ENCODE data around the gene CCL19.

The CCL19 gene

DNA sequence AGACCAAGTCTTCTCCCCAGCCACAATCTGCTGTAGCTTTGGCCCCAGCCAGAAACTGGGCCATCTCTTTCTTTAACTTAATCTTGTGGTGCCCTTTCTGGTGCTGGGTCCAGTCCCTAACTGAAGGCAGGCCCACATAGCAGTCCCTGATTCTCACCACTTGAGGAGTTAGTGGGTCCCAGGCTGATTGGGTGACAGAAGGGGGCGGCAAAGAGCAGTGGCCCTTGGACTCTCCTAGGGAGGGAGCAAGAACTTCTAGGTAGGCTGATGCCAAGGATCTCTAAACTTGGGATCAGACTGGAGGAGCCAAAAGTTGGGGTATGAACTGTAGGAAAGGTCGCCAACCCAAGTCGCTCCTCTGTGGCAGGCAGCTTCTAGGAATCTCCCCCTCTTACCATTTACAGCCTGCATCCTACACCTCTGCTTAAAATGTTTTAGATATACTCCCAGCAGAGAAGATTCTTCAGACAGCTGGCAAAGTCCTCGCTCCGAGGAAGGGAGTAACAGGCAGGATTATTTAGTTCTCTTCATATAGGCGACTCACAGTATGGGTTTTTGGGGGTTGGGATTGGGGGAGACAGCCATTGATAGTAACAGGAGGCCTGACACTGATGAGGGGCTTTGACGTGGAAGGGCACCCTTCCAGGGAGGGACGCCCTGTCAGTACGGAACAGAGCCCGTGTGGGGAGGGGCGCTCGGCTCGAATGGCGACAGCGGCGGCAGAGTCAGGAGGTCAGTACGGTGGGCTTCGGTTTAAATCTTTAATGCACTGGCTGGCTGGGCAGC lies 26.6 kb downstream of the CCL19 start:
- Histone ChIP-seq H3K9ac (ENCODE audit: low read length in 5 of 5) (peak overlapping the region; percentile 38 to 73 (median 56)), H3K27me3 (ENCODE audit: control insufficient read depth in 5 of 5, insufficient read depth in 4 of 5, low read length in 5 of 5) (no peaks in the 10 kb centered on the region), H3K9me3 (ENCODE audit: control insufficient read depth in 5 of 5, low read length in 5 of 5) (no peaks in the 10 kb centered on the region), H3K4me1 (ENCODE audit: control insufficient read depth in 5 of 5, insufficient read depth in 5 of 5, low read length in 5 of 5) (peaks cover 0 to 28% (median 20%) of the 10 kb centered on the region in 5 donors), H3K36me3 (ENCODE audit: control insufficient read depth in 5 of 5, insufficient read depth in 5 of 5, low read length in 5 of 5) (peaks cover 2 to 35% (median 25%) of the 10 kb centered on the region in 5 donors), H3K4me3 (ENCODE audit: low read depth in 1 of 5, low read length in 5 of 5) (peak overlapping the region; percentile 63 to 75 (median 70)), H3K27ac (ENCODE audit: low read depth, low read length) (peak overlapping the region; percentile 84)

DNA sequence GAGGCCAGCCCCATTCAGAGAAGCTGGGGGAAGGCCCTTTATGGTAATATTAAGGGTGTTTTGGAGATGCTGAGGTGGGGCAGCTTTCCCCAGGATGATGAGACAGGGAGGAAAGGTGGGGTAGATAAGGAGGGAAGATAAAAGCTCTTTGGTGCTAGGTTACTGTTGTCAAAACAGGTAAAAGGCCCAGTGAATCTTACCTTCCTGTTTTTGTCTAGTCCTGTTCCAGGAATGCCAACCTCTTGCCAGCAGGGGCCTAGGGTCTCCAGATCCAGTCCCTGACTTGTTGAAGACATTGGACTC lies 27.8 kb downstream of the CCL19 start:
- Histone ChIP-seq H3K4me1 (ENCODE audit: control insufficient read depth in 5 of 5, insufficient read depth in 5 of 5, low read length in 5 of 5) (peaks cover 0 to 28% (median 20%) of the 10 kb centered on the region in 5 donors), H3K4me3 (ENCODE audit: low read depth in 1 of 5, low read length in 5 of 5) (no peak overlapping the region), H3K9ac (ENCODE audit: low read length in 5 of 5) (no peak overlapping the region), H3K27ac (ENCODE audit: low read depth, low read length) (no peak overlapping the region), H3K36me3 (ENCODE audit: control insufficient read depth in 5 of 5, insufficient read depth in 5 of 5, low read length in 5 of 5) (peaks cover 0 to 32% (median 24%) of the 10 kb centered on the region in 5 donors), H3K27me3 (ENCODE audit: control insufficient read depth in 5 of 5, insufficient read depth in 4 of 5, low read length in 5 of 5) (no peaks in the 10 kb centered on the region), H3K9me3 (ENCODE audit: control insufficient read depth in 5 of 5, low read length in 5 of 5) (no peaks in the 10 kb centered on the region)

DNA sequence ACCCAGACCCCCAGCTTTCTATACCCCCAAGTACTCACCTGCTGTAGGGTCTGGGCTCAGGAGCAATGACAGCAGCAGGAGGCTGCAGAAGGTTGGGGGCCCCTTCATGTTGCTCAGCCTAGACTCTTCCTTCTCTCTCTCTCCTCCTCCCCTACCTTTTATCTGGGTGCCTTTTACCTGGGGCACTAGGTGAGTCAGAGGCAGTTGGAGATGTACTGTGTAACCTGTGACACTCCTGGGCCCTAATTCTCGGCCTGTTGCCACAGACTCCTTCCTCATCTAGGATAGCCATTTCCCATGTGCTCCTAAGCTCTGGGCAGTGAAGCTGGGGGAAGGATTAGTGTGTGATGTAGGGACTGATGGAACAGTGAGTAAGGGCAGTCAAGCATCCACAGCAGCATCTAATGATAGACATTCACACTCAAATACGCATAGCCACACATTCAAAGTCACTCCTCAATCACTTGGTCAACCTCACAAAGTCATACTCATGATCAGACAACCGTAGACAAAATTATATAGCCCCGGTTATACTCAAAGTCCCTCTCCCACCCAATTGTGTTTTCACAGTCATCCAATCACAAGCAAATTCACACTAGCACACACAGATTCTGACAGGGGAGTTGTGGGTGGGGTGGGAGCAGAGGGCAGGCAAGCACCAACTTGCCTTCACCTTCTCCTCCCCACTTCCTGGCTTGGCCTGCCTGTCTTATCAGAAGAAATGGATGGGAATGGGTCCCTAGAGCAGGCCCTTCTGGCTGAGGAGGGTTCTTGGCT lies 28.4 kb downstream of the CCL19 start, which contains the start of gene CCL27:
Gene CCL27, minus strand, starts transcription at position 132 of the 777 bp plus-strand sequence. Its CDS starts 24 bp downstream, at position 108.
- H3K27me3 ChIP-seq (ENCODE audit: control insufficient read depth in 5 of 5, insufficient read depth in 4 of 5, low read length in 5 of 5), result no peaks in the 10 kb centered on the region
- no peak within 1 kb of the TSS for H3K27ac ChIP-seq (ENCODE audit: low read depth, low read length)
- H3K9me3 ChIP-seq (ENCODE audit: control insufficient read depth in 5 of 5, low read length in 5 of 5), result no peaks in the 10 kb centered on the region
- no peak within 1 kb of the TSS for H3K9ac ChIP-seq (ENCODE audit: low read length in 5 of 5)
- H3K4me1 ChIP-seq (ENCODE audit: control insufficient read depth in 5 of 5, insufficient read depth in 5 of 5, low read length in 5 of 5), result peaks cover 0 to 28% (median 20%) of the 10 kb centered on the region in 5 donors
- peaks cover 0 to 34% (median 22%) of the 10 kb centered on the region in 5 donors for H3K36me3 ChIP-seq (ENCODE audit: control insufficient read depth in 5 of 5, insufficient read depth in 5 of 5, low read length in 5 of 5)
- no peak within 1 kb of the TSS for H3K4me3 ChIP-seq (ENCODE audit: low read depth in 1 of 5, low read length in 5 of 5)

DNA sequence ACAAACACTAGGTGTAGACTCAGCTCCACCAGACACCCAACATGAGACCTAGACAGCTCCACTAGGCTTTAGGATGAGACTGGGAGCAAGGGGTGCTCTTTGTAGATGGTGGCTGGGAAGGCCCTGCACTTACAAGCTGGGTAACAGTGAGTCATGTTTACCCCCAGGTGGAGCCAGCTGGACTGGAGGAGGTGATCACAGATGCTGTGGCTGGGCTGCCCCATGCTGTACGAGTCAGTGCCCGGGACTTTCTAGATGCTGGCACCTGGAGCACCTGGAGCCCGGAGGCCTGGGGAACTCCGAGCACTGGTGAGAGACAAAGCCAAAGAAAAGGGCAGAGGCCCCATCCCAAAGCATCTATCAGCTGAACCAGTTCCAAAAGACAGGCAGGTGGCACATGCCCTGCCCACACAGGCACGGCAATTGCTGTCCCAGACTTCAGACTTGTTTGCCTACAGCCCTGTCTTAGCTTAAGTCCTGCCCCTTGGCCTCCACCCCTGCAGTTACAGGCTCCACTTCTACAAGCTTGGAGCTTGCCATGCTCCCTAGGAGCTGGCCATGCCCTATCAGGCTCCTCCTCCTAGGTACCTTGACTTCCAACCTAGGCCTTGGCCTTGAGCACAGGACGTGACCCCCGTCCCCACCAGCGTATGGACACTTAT lies 31.4 kb downstream of the CCL19 start:
- Histone ChIP-seq H3K27me3 (ENCODE audit: control insufficient read depth in 5 of 5, insufficient read depth in 4 of 5, low read length in 5 of 5) (no peaks in the 10 kb centered on the region), H3K4me3 (ENCODE audit: low read depth in 1 of 5, low read length in 5 of 5) (no peak overlapping the region), H3K9me3 (ENCODE audit: control insufficient read depth in 5 of 5, low read length in 5 of 5) (no peaks in the 10 kb centered on the region), H3K4me1 (ENCODE audit: control insufficient read depth in 5 of 5, insufficient read depth in 5 of 5, low read length in 5 of 5) (peaks cover 0 to 15% (median 10%) of the 10 kb centered on the region in 5 donors), H3K36me3 (ENCODE audit: control insufficient read depth in 5 of 5, insufficient read depth in 5 of 5, low read length in 5 of 5) (peaks cover 0 to 42% (median 24%) of the 10 kb centered on the region in 5 donors), H3K27ac (ENCODE audit: low read depth, low read length) (no peak overlapping the region), H3K9ac (ENCODE audit: low read length in 5 of 5) (no peak overlapping the region)

- no peak overlapping the region for H3K9ac ChIP-seq (ENCODE audit: low read length in 5 of 5)
- H3K9me3 ChIP-seq (ENCODE audit: control insufficient read depth in 5 of 5, low read length in 5 of 5), result no peaks in the 10 kb centered on the region
- peaks cover 0 to 42% (median 24%) of the 10 kb centered on the region in 5 donors for H3K36me3 ChIP-seq (ENCODE audit: control insufficient read depth in 5 of 5, insufficient read depth in 5 of 5, low read length in 5 of 5)
- no peaks in the 10 kb centered on the region for H3K27me3 ChIP-seq (ENCODE audit: control insufficient read depth in 5 of 5, insufficient read depth in 4 of 5, low read length in 5 of 5)
- no peak overlapping the region for H3K27ac ChIP-seq (ENCODE audit: low read depth, low read length)
- peaks cover 3 to 22% (median 16%) of the 10 kb centered on the region in 5 donors for H3K4me1 ChIP-seq (ENCODE audit: control insufficient read depth in 5 of 5, insufficient read depth in 5 of 5, low read length in 5 of 5)
- no peak overlapping the region for H3K4me3 ChIP-seq (ENCODE audit: low read depth in 1 of 5, low read length in 5 of 5)
These were observed 32.6 kb downstream of the CCL19 start for GRCh38 chr9:34658461-34658860.

GRCh38 chr9:34656992-34657391 lies 34.1 kb downstream of the CCL19 start:
- peaks cover 14 to 37% (median 31%) of the 10 kb centered on the region in 5 donors for H3K4me1 ChIP-seq (ENCODE audit: control insufficient read depth in 5 of 5, insufficient read depth in 5 of 5, low read length in 5 of 5)
- H3K36me3 ChIP-seq (ENCODE audit: control insufficient read depth in 5 of 5, insufficient read depth in 5 of 5, low read length in 5 of 5), result peaks cover 0 to 33% (median 20%) of the 10 kb centered on the region in 5 donors
- H3K9ac ChIP-seq (ENCODE audit: low read length in 5 of 5), result no peak overlapping the region
- H3K27me3 ChIP-seq (ENCODE audit: control insufficient read depth in 5 of 5, insufficient read depth in 4 of 5, low read length in 5 of 5), result no peaks in the 10 kb centered on the region
- H3K4me3 ChIP-seq (ENCODE audit: low read depth in 1 of 5, low read length in 5 of 5), result no peak overlapping the region
- no peak overlapping the region for H3K27ac ChIP-seq (ENCODE audit: low read depth, low read length)
- H3K9me3 ChIP-seq (ENCODE audit: control insufficient read depth in 5 of 5, low read length in 5 of 5), result no peaks in the 10 kb centered on the region

DNA sequence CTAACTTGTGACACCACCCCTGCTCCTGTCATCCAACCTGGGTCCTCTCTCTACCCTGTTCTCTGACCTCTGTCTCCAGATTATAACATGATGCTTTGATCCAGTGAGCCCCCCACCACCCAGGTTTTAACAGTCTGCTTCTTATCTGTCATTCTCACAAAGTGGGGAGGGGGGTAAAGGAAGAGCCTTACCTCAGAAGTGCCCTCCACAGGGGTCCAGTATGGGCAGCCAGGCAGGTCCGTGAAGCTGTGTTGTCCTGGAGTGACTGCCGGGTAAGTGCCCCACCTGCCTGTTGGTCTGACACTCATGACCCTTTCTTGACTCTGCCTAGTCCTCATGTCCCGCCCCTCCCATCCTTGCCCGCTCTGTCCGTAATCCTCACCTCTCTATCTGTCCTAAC lies 35.7 kb downstream of the CCL19 start:
- no peak overlapping the region for H3K27ac ChIP-seq (ENCODE audit: low read depth, low read length)
- H3K4me1 ChIP-seq (ENCODE audit: control insufficient read depth in 5 of 5, insufficient read depth in 5 of 5, low read length in 5 of 5), result peaks cover 19 to 49% (median 44%) of the 10 kb centered on the region in 5 donors
- H3K36me3 ChIP-seq (ENCODE audit: control insufficient read depth in 5 of 5, insufficient read depth in 5 of 5, low read length in 5 of 5), result peaks cover 0 to 18% (median 9%) of the 10 kb centered on the region in 5 donors
- no peaks in the 10 kb centered on the region for H3K27me3 ChIP-seq (ENCODE audit: control insufficient read depth in 5 of 5, insufficient read depth in 4 of 5, low read length in 5 of 5)
- no peak overlapping the region for H3K4me3 ChIP-seq (ENCODE audit: low read depth in 1 of 5, low read length in 5 of 5)
- H3K9me3 ChIP-seq (ENCODE audit: control insufficient read depth in 5 of 5, low read length in 5 of 5), result no peaks in the 10 kb centered on the region
- H3K9ac ChIP-seq (ENCODE audit: low read length in 5 of 5), result no peak overlapping the region

DNA sequence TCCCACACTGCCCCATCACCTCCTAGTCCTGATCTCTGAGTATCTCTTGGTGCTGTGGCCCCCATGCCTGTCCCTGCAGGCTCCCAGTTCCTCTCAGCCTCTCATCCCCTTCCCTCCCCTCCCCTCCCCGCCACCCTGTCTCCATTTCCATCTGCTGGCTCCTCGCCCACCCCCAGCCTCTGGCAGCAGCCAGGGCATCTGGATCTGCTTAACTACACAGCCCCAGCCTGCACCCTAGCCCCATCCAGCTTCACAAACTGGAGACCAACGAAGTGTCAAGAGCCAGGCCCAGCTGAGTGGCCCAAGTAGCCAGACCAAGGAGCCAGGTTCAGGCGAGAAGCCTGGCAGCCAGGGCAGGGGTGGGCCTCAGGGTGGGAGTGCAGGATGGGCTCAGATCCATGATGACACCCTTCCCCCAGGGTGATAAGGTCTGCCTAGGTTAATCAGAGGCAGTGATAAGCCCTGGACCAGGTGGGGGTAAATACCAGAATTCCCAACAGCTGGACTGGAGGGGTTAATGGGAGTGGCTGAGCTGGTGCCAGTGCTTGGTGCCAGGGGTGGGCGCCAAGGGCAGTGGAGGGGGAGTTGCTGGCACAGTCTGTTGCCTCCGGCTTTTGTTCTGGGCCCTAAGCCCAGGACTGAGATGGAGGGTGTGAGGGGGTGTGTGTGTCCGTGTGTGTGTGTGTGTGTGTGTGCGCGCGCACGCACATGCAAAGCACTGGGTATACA lies 36.6 kb downstream of the CCL19 start:
- Histone ChIP-seq H3K9ac (ENCODE audit: low read length in 5 of 5) (peak overlapping the region in 1 of 5 donors; percentile 22), H3K36me3 (ENCODE audit: control insufficient read depth in 5 of 5, insufficient read depth in 5 of 5, low read length in 5 of 5) (peaks cover 0 to 18% (median 9%) of the 10 kb centered on the region in 5 donors), H3K9me3 (ENCODE audit: control insufficient read depth in 5 of 5, low read length in 5 of 5) (no peaks in the 10 kb centered on the region), H3K4me3 (ENCODE audit: low read depth in 1 of 5, low read length in 5 of 5) (no peak overlapping the region), H3K27ac (ENCODE audit: low read depth, low read length) (peak overlapping the region; percentile 93), H3K27me3 (ENCODE audit: control insufficient read depth in 5 of 5, insufficient read depth in 4 of 5, low read length in 5 of 5) (no peaks in the 10 kb centered on the region), H3K4me1 (ENCODE audit: control insufficient read depth in 5 of 5, insufficient read depth in 5 of 5, low read length in 5 of 5) (peaks cover 19 to 49% (median 44%) of the 10 kb centered on the region in 5 donors)
